RWPE2 (cell line): ENCODE data around the gene LRAT.
A peak's percentile ranks its signal among the peaks of the same experiment; 100 is the strongest.

Experiments used
- ATAC-seq: fragments of 200-7000 bp; cut with Tn5 transposase; 3 replicates; pipeline ENCODE4 v1.9.1; 2021; ENCODE audit warnings: low read depth
- DNase-seq: peaks from one replicate; pipeline ENCODE4 v3.0.0-alpha.2; 2020; ENCODE audit warnings: low spot score
- H3K27ac ChIP-seq: fragments of 450-650 bp; 2 replicates; pipeline ENCODE4 v1.5.1; 2017; ENCODE audit warnings: mild to moderate bottlenecking; ENCODE audit not compliant: poor library complexity, severe bottlenecking
- H3K27me3 ChIP-seq: fragments of 250-450 bp; sonication (Bioruptor Pico); 2 replicates; pipeline ENCODE4 v1.5.1; 2021; ENCODE audit warnings: mild to moderate bottlenecking, moderate library complexity; ENCODE audit not compliant: insufficient read depth, poor library complexity, severe bottlenecking
- H3K36me3 ChIP-seq: fragments of 250-450 bp; sonication (Bioruptor Pico); 2 replicates; pipeline ENCODE4 v1.5.1; 2020; ENCODE audit warnings: low read depth, mild to moderate bottlenecking, moderate library complexity
- H3K4me1 ChIP-seq: fragments of 250-450 bp; sonication (Bioruptor Pico); 2 replicates; pipeline ENCODE4 v1.5.1; 2021; ENCODE audit warnings: mild to moderate bottlenecking, moderate library complexity; ENCODE audit not compliant: insufficient read depth, poor library complexity, severe bottlenecking
- H3K4me3 ChIP-seq: fragments of 250-450 bp; sonication (Bioruptor Pico); 2 replicates; pipeline ENCODE4 v1.5.1; 2021; ENCODE audit warnings: mild to moderate bottlenecking, moderate library complexity; ENCODE audit not compliant: severe bottlenecking
- H3K9me3 ChIP-seq: fragments of 250-450 bp; sonication (Bioruptor Pico); 2 replicates; pipeline ENCODE4 v1.5.1; 2021; ENCODE audit warnings: mild to moderate bottlenecking, moderate library complexity; ENCODE audit not compliant: severe bottlenecking
- TF ChIP-seq, protein P1 (sequence below): fragments of 450-650 bp; IDR thresholded peaks from one replicate; pipeline ENCODE4 v1.5.1; 2017; ENCODE audit warnings: mild to moderate bottlenecking, moderate library complexity; ENCODE audit not compliant: poor library complexity, severe bottlenecking

Gene LRAT

DNA sequence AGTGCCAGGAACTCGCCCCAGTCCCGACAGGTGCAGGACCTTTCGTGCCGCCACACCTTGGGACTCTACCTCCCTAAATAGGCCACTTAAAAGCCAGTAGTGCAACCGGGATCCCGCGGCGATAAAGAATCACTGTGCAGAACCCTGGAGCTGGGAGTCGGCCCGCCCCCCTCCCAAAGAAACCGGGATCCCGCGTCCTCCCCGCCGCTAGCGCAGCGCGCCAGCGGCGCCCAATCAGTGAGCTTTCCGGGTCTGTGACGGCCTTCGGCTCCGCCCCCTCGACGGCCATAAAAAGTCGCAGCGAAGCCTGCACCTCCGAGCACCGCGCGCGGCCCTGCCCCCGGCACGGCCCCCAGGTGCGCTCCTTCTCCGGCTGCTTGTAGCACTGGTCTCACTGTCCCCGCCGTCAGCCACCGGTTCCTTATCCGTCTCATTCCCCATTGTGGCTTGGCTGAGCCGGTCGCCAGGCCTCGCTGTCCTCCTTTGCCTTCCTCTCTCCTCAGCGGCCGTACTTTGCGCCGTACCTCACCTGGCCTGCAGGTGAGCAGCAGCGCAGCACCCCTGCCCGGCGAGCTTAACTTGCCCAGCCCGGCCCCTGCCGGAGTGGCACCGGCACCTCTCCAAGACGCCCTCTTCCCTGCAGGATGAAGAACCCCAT, at the start of gene LRAT:
TSS of gene LRAT (plus strand) at position 318 of the 658 bp plus-strand sequence. CDS start at position 645, 327 bp downstream.
- ATAC-seq = peak; percentile 95
- DNase-seq = peak; percentile 73
- Histone ChIP-seq H3K27me3 (no peaks in the 10 kb centered on the region), H3K9me3 (no peaks in the 10 kb centered on the region), H3K4me1 (peaks cover 4% of the 10 kb centered on the region), H3K36me3 (no peaks in the 10 kb centered on the region), H3K4me3 (peak within 1 kb of the TSS; percentile 46), H3K27ac (no peak within 1 kb of the TSS)
- TF ChIP-seq, protein P1, sequence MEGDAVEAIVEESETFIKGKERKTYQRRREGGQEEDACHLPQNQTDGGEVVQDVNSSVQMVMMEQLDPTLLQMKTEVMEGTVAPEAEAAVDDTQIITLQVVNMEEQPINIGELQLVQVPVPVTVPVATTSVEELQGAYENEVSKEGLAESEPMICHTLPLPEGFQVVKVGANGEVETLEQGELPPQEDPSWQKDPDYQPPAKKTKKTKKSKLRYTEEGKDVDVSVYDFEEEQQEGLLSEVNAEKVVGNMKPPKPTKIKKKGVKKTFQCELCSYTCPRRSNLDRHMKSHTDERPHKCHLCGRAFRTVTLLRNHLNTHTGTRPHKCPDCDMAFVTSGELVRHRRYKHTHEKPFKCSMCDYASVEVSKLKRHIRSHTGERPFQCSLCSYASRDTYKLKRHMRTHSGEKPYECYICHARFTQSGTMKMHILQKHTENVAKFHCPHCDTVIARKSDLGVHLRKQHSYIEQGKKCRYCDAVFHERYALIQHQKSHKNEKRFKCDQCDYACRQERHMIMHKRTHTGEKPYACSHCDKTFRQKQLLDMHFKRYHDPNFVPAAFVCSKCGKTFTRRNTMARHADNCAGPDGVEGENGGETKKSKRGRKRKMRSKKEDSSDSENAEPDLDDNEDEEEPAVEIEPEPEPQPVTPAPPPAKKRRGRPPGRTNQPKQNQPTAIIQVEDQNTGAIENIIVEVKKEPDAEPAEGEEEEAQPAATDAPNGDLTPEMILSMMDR = peak; percentile 28

DNA sequence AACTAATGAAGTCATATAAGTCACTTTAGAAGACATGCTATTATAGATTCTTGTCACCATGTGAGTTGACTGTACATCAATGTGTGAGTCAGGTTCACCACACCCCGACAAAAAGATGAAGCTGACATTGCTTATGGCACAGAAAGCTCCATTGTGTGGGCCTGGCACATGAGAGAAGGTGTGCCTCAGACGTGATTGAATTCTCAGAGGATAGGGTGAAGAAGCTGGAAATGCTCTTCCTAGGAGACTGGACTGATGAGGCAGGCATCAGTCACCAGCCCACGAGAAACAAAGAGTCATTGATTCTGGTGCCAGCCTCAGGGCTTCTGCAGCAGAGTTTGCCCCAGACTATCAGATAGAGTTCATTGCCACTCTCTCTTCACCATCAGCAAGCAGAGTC, 35.9 kb upstream of the LRAT start:
- no peaks in the 10 kb centered on the region for H3K36me3 ChIP-seq
- H3K4me1 ChIP-seq = peaks cover 4% of the 10 kb centered on the region
- peak overlapping the region; percentile 15 for H3K27ac ChIP-seq
- TF ChIP-seq, protein P1 = no peak
- no peaks in the 10 kb centered on the region for H3K9me3 ChIP-seq
- no peaks in the 10 kb centered on the region for H3K27me3 ChIP-seq
- ATAC-seq (peak; percentile 94), DNase-seq (no peak)
- no peak overlapping the region for H3K4me3 ChIP-seq

DNA sequence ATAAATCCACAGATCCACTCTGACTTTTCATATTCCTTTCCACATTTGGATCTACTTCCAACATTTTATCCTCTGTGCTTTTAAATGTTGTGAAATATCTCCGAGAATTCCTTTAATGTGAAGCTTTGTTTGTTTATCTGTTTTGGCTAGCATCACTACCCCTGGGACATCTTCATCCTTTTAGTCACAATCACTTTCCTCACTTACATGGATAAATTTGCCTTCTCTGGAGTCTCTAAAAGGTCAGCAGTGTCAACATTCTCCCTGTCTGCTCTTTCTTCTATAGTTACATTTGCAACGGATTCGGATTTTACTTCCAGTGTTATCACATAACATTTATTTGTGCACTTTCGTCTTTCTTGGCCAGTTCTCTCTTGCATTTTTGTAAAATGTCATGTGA, 34.2 kb upstream of the LRAT start:
- Histone ChIP-seq H3K27ac (no peak overlapping the region), H3K4me3 (no peak overlapping the region), H3K4me1 (peaks cover 4% of the 10 kb centered on the region), H3K9me3 (no peaks in the 10 kb centered on the region), H3K27me3 (no peaks in the 10 kb centered on the region), H3K36me3 (no peaks in the 10 kb centered on the region)
- no peak for DNase-seq
- TF ChIP-seq, protein P1 = no peak
- ATAC-seq = no peak

DNA sequence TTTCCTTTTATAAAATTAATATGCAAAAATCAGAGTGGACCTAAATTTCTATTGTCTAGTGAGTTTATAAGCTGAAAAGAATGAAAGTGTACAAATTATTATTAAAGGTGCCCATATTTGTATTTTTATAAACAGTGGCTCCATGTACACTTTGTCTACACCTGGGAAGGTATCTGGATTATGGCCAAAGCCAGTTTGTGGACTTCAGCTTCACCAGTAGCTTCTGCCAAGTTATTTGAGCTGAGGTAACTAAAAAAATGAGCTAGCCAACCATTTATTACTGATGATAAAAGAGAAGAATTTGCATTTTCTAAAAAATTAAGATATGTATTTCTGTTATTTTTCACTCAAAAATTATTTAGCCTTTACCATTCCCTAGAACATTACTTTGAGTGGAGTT, 32.3 kb upstream of the LRAT start:
- ATAC-seq = no peak
- Histone ChIP-seq H3K27ac (no peak overlapping the region), H3K36me3 (no peaks in the 10 kb centered on the region), H3K9me3 (no peaks in the 10 kb centered on the region), H3K4me3 (no peak overlapping the region), H3K27me3 (no peaks in the 10 kb centered on the region), H3K4me1 (peaks cover 4% of the 10 kb centered on the region)
- TF ChIP-seq, protein P1 = no peak
- DNase-seq = no peak

DNA sequence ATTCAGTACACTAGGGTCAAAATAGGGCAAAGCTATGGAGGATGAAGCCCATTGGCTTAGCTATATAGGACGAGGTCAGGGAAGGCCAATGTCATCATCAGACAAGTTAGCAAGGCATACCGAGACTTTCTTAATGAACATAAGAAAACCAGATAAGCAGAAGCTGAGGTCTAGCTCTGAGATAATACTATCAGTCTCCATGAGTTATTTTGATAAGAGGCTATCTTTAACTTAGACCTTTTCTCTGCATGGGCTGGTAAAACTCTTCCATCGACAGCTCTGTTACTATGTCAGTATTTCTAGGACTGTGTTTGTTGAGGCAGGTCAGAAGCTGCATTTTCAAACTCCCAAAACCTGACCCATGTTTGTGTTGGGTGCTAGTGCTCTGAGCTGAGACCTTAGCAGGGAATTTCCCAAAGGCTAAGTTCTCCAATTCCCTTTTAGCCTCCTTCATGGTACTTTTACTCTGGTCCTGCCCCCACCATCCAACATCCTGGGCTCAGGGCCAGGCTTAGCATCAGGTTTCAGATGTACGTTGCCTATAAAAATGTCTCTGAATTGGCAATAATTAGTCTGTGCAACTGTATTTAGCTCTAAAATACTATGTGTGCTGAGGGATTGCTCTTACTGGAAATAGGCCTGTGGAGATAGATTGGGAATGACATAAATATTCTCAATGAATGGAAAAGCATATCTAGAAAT, 29.3 kb upstream of the LRAT start:
- H3K27me3 ChIP-seq = no peaks in the 10 kb centered on the region
- H3K4me3 ChIP-seq = no peak overlapping the region
- DNase-seq (no peak), ATAC-seq (no peak)
- TF ChIP-seq, protein P1 = no peak
- no peak overlapping the region for H3K27ac ChIP-seq
- H3K4me1 ChIP-seq = peaks cover 12% of the 10 kb centered on the region
- H3K36me3 ChIP-seq = no peaks in the 10 kb centered on the region
- H3K9me3 ChIP-seq = no peaks in the 10 kb centered on the region
